ENCODE measurements around the gene FBXW11. TPM values are rescaled to one million over a fixed set of nuclear protein-coding genes. Genes with fewer than 3 reads are reported as not detected.

The FBXW11 gene
- total and polyA plus RNA-seq, 2 of the 8 experiments (the other 6 are each of a cell fraction or from before 2014, with no cell fraction given), result 45.0 to 75.6 TPM

- Histone ChIP-seq H2BK15ac (ENCODE audit: low read length) (no peak overlapping the region), H3K14ac (ENCODE audit: insufficient read length) (no peak overlapping the region), H3K79me2 (ENCODE audit: control insufficient read depth in 1 of 2, insufficient read depth in 2 of 2, low read length in 2 of 2) (peaks cover 37 to 99% of the 10 kb centered on the region in 2 experiments), H3K4me3 (ENCODE audit: extremely low read depth in 1 of 4, insufficient read depth in 2 of 4, low read depth in 3 of 4, low read length in 4 of 4) (no peak overlapping the region), H3K23ac (ENCODE audit: insufficient read length) (no peak overlapping the region), H3K9ac (replicated peaks in 1 of 4; ENCODE audit: extremely low read depth in 1 of 4, low read depth in 3 of 4, low read length in 3 of 4) (no peak overlapping the region), H2BK120ac (replicated peaks; ENCODE audit: low read depth, low read length) (no peak overlapping the region), H3K27me3 (replicated peaks in 1 of 4; ENCODE audit: control insufficient read depth in 3 of 4, extremely low read depth in 1 of 4, insufficient read depth in 3 of 4, low read length in 3 of 4) (no peaks in the 10 kb centered on the region), H2AK5ac (ENCODE audit: low read depth, low read length) (no peak overlapping the region), H4K8ac (ENCODE audit: extremely low read depth, insufficient read depth, low read length) (no peak overlapping the region), H3K9me3 (ENCODE audit: insufficient read depth in 2 of 2, low read depth in 1 of 2, low read length in 1 of 2) (no peaks in the 10 kb centered on the region), H2BK20ac (ENCODE audit: low read length) (no peak overlapping the region), H3K4me1 (replicated peaks in 1 of 4; ENCODE audit: control insufficient read depth in 3 of 4, insufficient read depth in 4 of 4, low read length in 3 of 4) (peaks cover 8 to 17% (median 15%) of the 10 kb centered on the region in 4 experiments; a peak in 6 of 7 replicates), H3K4me2 (ENCODE audit: insufficient read depth in 1 of 2, low read depth in 2 of 2, low read length in 2 of 2) (0 out of 4 replicates have a peak overlapping the region, but pooled peaks of 1 of the 2 experiments have one; percentile 34), H3K36me3 (ENCODE audit: control insufficient read depth in 2 of 4, insufficient read depth in 4 of 4, low read length in 3 of 4) (no peaks in the 10 kb centered on the region), H3K56ac (replicated peaks; ENCODE audit: insufficient read length, low read depth, low read length) (no peak overlapping the region), H2AFZ (ENCODE audit: low read length) (no peak overlapping the region), H2BK12ac (ENCODE audit: low read depth, low read length) (no peak overlapping the region), H3K18ac (ENCODE audit: extremely low read depth, low read length) (no peak overlapping the region), H3K4ac (replicated peaks; ENCODE audit: insufficient read length, low read depth, low read length) (no peak overlapping the region), H3K23me2 (ENCODE audit: low read depth, low read length) (no peaks in the 10 kb centered on the region), H3K79me1 (ENCODE audit: low read depth, low read length) (peaks cover 9% of the 10 kb centered on the region; the same call in 1 of the 2 replicates), H2BK5ac (ENCODE audit: low read depth, low read length) (no peak overlapping the region), H3K27ac (ENCODE audit: low read depth, low read length) (no peak overlapping the region), H4K91ac (replicated peaks; ENCODE audit: insufficient read length, low read length) (no peak overlapping the region), H4K5ac (ENCODE audit: insufficient read length, low read depth, low read length) (no peak overlapping the region), H4K20me1 (replicated peaks in 1 of 2; ENCODE audit: control insufficient read depth in 1 of 2, insufficient read depth in 2 of 2, low read length in 2 of 2) (peaks cover 19 to 35% of the 10 kb centered on the region in 2 experiments)
- POLR2A ChIA-PET (ENCODE audit: partially characterized antibody), result interaction anchor here (0.5 to 1.3 kb wide), 2 partner anchors 17 to 333 kb away, joined by 3 to 5 read pairs; no protein-coding TSS in a partner anchor
- DNase-seq (ENCODE audit: low read depth in 1 of 2, low spot score in 2 of 2), result no peak
- CTCF ChIA-PET (ENCODE audit: partially characterized antibody), result interaction anchor here (0.7 to 2.5 kb wide), 4 partner anchors 11 to 55 kb away, joined by 3 to 12 read pairs (median 4); no protein-coding TSS in a partner anchor
- 0 out of 2 replicates have a peak, but pooled peaks have one; percentile 20 for TF ChIP-seq CEBPB (IDR thresholded peaks at IDR 0.05; ENCODE audit: low read depth, low read length)
- no peak for TF ChIP-seq CHD1 (IDR thresholded peaks at IDR 0.05; ENCODE audit: low read depth, low read length)
- no peak for FAIRE-seq
- 72% methylated on average over 2 of the region's 2 CpGs; no CpG with 5 or more reads in 1 of the 2 experiments for WGBS, 2 experiments (ENCODE audit: extremely low coverage in 1 of 2, insufficient coverage in 1 of 2, insufficient read length in 1 of 2, insufficient replicate concordance in 2 of 2, low coverage in 1 of 2, low lambda C conversion rate in 2 of 2, missing lambda C conversion rate in 1 of 2)
Observed at GRCh38 chr5:171953860-171954701, 52.4 kb downstream of the FBXW11 start.

Data from H1 (cell line).